NCI-H1930 (cell line): ENCODE data around the gene POTEB.
"Not testable (repeated sequence)": the region's sequence is repeated elsewhere in the genome, so short reads cannot be mapped to it uniquely, and the experiment has no call there.

Source experiments
- DNase-seq, 2 experiments: peaks; one replicate each; lab custom pipeline; 2025; lab: John Stamatoyannopoulos, UW

POTEB gene

DNA sequence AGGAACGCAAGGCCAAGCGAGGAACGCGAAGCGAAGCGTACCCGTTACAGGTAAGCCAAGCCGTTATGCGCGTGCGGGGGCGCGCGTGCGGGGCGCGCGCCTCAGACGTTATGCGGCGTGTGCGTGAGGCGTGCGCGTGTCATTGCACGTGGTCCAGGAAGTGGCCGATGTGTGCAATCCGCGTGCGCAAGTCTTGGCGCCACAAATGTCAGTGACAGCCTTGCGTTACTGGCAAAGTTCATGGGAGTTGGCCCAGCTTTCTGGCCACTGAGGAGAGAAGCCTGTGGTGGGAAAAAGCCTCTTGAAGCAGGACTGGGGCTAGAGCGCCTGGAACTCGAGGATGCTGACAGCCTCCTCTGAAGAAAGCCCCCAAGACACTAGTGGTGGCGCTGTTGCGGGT lies at the start of gene POTEB:
Gene POTEB (minus strand): TSS at position 101 of the 400 bp plus-strand sequence. CDS start 489 bp downstream, outside the sequence.
- DNase-seq, result not testable (repeated sequence)

DNA sequence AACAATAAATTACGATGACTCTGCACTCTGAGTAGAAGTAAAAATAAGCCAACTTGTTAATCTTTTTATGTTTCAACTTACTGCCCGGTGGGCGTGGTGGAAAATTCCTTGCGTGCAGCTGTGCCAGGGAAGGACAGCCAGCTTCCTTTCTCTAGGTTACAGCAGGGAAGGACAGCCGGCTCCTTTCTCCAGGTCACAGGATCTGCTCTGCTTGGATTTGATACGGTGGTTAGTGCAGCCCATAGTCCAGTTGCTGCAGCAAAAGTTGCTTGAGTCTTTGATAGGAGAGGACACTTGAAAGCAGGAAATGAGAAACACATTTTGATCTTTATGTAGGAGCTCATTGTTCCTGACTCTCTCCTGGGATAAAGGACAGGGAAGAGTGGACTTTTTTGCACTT lies 13.4 kb upstream of the POTEB start:
- not testable (repeated sequence) for DNase-seq

DNA sequence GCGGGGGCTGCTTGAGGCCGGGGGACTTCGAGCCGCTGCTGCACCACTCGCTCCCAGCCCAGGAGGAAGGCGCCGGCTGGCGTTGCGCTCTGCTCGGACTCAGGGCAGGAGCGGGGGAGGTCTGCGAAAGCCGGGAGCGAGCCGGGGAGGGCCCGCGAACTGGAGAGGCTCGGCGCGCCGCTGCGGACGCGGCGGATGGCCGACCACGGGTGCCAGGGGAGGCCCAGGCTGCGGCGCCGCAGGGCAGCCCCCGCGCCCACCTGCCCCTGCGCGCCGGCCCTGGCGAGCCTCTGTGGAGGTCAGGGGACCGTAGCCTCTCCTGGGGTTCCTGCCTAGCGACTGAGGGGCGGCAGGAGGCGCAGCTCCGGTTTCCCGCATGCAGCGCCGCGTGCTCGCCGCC lies 12.0 kb upstream of the POTEB start:
- not testable (repeated sequence) for DNase-seq

DNA sequence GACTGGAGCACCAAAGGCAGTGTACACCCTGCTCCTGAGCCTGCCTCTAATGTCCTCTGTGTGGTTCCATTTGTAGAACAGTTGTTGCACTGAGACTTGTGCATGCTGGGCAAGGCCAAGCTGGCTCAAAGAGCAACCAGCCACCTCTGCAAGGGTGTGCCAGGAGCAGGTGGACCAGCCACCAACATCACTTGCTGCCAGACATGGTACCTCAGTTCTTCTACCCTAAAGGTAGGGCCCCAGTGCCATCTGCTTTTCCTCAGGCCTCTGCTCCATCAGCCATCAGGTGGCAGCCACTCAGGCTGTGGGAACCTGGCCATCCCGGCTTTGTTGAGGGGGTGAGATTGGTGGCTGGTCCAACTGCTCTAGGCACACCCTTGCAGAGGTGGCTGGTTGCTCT lies 38.7 kb downstream of the POTEB start:
- not testable (repeated sequence) for DNase-seq
